RPMI7951 (cell line): ENCODE results near the gene FBH1. TPM values are rescaled to one million over a fixed set of nuclear protein-coding genes. Genes with fewer than 3 reads are reported as not detected.
A peak's percentile ranks its signal among the peaks of the same experiment; 100 is the strongest.
"Not testable (repeated sequence)": the region's sequence is repeated elsewhere in the genome, so short reads cannot be mapped to it uniquely, and the experiment has no call there.

Source experiments
- DNase-seq: peaks from one replicate; pipeline ENCODE4 v3.0.0-alpha.2; 2012; ENCODE audit warnings: low read depth
- total RNA-seq: library from RNA; depleted of rRNA; stranded (reverse); fragments of >200 nt; shearing (Covaris generic); gene quantifications from 2 replicates; pipeline ENCODE4 v1.2.3, GENCODE V29; 2014

The FBH1 gene
- total RNA-seq, 1 experiment from 2014 or later: 73.9 TPM

DNA sequence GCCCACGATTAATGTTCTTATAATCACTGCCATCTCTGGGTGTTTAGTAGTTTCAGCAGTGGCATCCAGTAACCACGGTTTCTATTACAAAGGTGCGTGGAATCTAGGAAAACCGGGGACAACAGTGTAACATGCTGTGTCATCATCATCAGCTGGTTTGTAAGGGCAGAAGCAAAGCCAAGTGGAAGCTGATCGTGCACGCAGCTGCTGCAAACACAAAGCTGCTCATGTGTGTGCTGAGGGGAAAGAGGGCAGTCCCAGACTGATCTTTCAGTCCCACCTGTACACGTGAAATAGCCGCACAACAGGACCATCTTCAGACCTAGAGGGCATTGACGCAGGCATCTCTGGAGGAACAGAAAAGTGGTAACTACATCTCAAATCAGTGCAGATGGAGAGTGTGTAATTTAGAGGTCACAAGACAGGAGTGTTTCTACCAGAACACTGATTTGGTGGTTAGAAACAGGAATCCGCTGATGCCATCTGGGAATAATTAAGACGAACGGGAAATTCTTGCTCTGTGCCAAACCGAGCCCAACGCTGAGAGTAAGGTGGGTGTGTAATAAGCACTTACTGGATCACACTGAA is 13.8 kb upstream of the FBH1 start:
- peak; percentile 96 for DNase-seq

GRCh38 chr10:5877041-5877440 is 13.0 kb upstream of the FBH1 start:
- not testable (repeated sequence) for DNase-seq

DNA sequence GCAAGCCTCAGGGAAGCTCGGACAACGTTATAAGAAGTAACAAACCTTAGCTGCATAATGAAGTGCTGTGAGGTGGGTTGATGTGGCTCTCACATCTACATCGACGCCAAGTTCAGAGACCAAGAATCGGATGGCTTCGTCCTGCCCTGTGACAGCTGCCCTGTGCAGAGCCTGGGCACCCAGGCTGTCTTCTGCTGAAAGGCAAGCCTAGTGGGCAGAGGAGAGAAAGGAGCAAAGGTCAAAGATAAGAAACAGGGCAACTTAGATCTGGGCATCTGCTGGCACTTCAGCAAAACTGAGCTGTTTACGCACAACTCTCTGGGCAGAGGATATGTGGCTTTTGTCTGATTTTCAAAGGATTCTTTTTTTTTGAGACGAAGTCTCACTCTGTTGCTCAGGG is 7.1 kb upstream of the FBH1 start:
- no peak for DNase-seq

- DNase-seq: no peak
Measured at GRCh38 chr10:5885619-5886018, 4.4 kb upstream of the FBH1 start.

GRCh38 chr10:5887029-5887428 is 3.0 kb upstream of the FBH1 start:
- DNase-seq: no peak

- no peak for DNase-seq
Measured at GRCh38 chr10:5887641-5888040, 2.4 kb upstream of the FBH1 start.

- peak; percentile 9 for DNase-seq
Measured at GRCh38 chr10:5888351-5888750, 1.7 kb upstream of the FBH1 start.

GRCh38 chr10:5888843-5889623 is 1.0 kb upstream of the FBH1 start:
- peak; percentile 24 for DNase-seq

DNA sequence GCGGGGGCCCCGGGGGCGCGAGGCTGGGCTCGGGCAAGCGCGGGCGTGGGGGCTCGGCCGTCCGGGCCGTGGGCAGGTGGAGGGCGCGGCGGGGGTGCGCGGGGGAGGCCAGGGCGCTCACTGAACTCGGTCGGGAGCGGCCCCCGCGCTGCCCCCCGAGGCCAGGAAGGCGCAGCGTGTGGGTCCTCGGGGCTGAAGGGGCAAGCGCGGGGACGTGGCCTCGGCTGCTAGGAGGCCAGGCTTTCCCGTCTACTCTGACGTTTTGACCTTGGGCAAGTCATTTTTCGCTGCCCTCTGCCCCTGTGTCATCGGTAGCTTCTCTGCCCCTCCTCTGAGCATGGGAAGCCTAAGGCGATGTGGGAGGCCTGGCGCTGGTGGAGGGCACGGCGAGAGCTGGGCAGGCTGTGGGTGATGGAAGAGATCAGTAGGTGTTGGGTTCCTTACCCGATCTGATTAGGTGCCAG is 441 bp downstream of the FBH1 start:
- DNase-seq: peak; percentile 53

- no peak for DNase-seq
Measured at GRCh38 chr10:5891009-5891408, 966 bp downstream of the FBH1 start.

GRCh38 chr10:5892007-5892406 is 2.0 kb downstream of the FBH1 start:
- DNase-seq: peak; percentile 77

DNA sequence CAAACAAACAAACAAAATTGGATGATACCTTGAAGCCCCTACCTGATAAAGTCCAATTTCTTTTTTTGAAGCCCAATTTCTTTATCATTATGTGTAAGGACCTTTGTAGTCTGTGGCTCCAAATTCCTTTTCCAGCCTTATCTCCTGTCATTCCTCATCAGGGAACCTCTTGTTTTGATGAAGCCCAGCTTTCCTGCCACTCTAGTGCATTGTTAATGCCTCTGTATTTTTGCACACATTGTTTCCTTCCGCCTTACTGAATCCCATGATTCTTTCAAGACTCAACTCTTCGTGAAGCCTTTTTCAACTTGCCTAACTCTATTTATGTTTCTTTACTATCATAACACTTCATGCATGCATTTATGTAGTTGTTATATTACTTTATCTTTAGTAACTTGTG is 3.3 kb downstream of the FBH1 start:
- no peak for DNase-seq

DNA sequence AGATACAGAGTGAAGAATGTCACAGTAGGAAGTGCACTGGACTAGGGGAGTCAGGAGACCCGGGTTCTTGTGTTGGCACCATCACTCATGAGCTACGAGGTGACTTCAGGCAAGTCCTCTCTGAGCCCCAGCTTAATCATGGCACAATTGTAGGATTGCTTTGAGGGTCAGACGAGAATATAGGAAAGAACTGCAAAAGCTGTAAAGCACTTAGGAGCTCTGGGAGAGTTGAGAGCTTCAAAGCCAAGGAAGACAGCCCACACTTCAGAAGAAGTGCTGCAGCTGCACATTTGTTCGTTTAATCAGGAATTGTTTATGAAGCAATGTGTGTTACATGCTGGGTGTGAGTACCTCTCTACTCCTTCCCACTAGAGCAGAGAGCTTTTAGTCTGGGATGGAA is 4.4 kb downstream of the FBH1 start:
- no peak for DNase-seq

DNA sequence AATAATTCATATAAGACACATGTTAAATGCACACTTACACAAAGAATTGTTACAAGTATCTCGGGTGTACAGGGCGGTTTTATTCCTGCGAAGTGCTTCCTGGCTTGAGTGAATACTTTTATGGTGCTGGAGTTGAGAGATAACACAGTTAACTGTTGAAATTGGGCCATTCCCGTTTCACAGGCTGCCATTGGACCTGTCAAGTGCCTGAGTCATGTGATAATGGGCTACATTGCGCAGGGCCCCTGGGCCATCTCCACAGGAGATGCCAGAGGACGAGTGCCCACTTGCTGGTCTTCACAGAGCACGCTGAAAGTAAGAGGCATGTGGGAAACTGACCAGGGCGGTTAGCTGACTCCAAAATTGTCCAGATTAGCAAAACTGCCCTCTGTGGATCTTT is 4.8 kb downstream of the FBH1 start:
- DNase-seq: no peak

- DNase-seq: no peak
Measured at GRCh38 chr10:5895365-5895764, 5.3 kb downstream of the FBH1 start.

DNA sequence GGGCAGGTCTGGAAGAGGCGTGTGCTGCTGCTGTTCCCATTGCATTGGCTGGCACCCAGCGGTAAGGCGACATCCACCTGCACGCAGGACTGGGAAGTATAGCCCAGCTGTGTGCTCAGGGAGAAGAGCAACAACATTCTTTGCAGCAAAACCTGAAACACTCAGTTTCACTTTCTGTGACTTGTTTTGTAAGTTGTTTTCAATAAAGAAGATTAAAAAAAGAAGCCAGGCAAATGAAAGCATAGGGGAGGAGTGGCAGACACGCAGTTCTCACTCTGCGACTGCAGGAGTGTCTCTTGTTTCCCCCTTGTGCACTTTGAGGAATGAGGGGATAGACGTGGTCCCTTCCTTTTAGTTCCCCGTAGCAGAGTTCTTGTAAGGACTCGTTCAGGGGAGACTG is 5.8 kb downstream of the FBH1 start:
- no peak for DNase-seq

DNA sequence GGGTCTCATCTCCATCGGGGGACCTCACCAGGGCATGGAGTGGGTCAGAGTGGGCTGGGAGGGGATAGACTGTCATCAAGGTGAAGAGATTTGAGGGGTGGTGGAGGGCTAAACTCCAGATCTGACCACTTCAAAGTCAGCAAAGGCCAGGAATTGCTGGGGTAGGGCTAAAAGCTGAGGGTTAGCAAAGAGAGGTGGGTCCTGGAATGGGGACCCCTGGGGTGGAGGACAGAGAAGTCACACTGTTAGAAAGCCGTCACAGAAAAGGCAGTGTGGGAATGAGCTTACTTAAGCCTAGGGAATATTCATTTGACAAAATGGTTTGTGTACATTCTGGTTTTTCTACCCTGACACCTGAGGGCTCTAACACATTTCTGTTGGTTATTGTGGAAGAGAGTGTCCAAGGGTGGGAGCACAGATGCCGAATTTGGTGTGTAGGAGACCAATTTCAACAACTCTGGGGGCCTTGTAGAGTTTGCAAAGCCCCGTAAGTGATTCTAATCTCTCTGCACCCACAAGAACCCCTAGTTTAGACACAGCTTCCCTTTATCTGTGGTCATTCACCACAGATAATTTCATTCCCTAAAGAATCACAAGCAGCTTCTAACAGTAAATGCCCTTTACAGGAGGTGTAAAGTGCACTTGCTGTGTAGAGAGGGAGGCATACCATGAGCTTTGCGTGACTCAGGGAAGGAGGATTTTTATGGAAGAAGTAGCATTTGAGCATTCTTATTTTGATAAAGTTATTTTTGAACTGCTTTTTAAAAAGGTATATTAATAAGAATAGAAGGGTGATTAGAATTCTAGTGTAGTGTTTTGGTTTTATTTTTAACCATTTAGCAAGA is 6.4 kb downstream of the FBH1 start:
- DNase-seq: no peak

GRCh38 chr10:5897053-5897340 is 7.0 kb downstream of the FBH1 start:
- no peak for DNase-seq

GRCh38 chr10:5897504-5897903 is 7.5 kb downstream of the FBH1 start:
- DNase-seq: no peak

- DNase-seq: no peak
Measured at GRCh38 chr10:5898163-5898562, 8.1 kb downstream of the FBH1 start.

DNA sequence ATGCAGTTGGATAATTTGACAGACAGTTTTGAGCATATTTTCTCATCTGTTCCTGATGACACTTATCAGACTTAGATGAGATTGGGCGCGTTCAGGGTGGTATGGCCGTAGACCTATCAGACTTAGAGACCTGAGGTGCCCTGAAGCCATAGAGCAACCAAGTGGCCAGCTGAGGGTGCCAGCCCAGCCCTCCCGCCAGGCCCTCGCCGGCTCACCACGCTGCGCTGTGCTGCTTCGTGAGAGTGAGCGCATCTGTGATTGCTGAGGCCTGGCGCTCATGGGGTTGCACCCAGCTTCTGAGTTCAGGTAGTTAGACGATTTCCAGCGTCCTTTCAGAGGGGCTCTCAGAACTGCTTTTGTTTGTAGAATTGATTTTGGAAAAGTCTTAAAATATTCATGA is 10.2 kb downstream of the FBH1 start:
- no peak for DNase-seq

- DNase-seq: no peak
Measured at GRCh38 chr10:5902511-5903274, 12.7 kb downstream of the FBH1 start.
